Measurements from ENCODE around the gene SERGEF. TPM values are rescaled to one million over a fixed set of nuclear protein-coding genes. Genes with fewer than 3 reads are reported as not detected.

SERGEF gene
- total and polyA plus RNA-seq, 10 of the 15 experiments (the other 5 are each of a cell fraction or from before 2014, with no cell fraction given) = 14.6 to 27.8 (median 22.4) TPM

GRCh38 chr11:18056561-18057181, 43.8 kb upstream of the SERGEF start (continued):
- no peak for TF ChIP-seq ASH2L (IDR thresholded peaks at IDR 0.05; ENCODE audit: borderline replicate concordance, low read depth)
- no peak for TF ChIP-seq BMI1 (IDR thresholded peaks at IDR 0.05; ENCODE audit: borderline replicate concordance)
- no peak for TF ChIP-seq MAX (IDR thresholded peaks at IDR 0.05; ENCODE audit: low read depth, low read length)
- peak; percentile 57; the same call in 1 of the 2 replicates for TF ChIP-seq RUNX3 (IDR thresholded peaks at IDR 0.05; ENCODE audit: low read length)
- TF ChIP-seq WRNIP1 (IDR thresholded peaks at IDR 0.05; ENCODE audit: borderline replicate concordance, low read depth, low read length) = no peak
- no peak for TF ChIP-seq ZZZ3 (IDR thresholded peaks at IDR 0.05; ENCODE audit: control insufficient read depth, insufficient read length, low read depth)
- TF ChIP-seq, protein P1, sequence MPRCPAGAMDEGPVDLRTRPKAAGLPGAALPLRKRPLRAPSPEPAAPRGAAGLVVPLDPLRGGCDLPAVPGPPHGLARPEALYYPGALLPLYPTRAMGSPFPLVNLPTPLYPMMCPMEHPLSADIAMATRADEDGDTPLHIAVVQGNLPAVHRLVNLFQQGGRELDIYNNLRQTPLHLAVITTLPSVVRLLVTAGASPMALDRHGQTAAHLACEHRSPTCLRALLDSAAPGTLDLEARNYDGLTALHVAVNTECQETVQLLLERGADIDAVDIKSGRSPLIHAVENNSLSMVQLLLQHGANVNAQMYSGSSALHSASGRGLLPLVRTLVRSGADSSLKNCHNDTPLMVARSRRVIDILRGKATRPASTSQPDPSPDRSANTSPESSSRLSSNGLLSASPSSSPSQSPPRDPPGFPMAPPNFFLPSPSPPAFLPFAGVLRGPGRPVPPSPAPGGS (IDR thresholded peaks at IDR 0.05; ENCODE audit: borderline replicate concordance, insufficient read depth, low read depth, low read length, poor library complexity, severe bottlenecking) = no peak
- no peak for TF ChIP-seq SRF (IDR thresholded peaks at IDR 0.05; ENCODE audit: low read depth in 2 of 2, low read length in 2 of 2)
- TF ChIP-seq SREBF1 (IDR thresholded peaks at IDR 0.05; ENCODE audit: low read length) = no peak
- TF ChIP-seq YY1 (IDR thresholded peaks at IDR 0.05; ENCODE audit: low read depth, low read length) = peak; percentile 52; the same call in 1 of the 2 replicates
- TF ChIP-seq ATF7 (IDR thresholded peaks at IDR 0.05; ENCODE audit: low read depth) = no peak
- no peak for TF ChIP-seq SUPT20H (IDR thresholded peaks at IDR 0.05; ENCODE audit: borderline replicate concordance, control insufficient read depth, low read depth, low read length)
- TF ChIP-seq, protein P2, sequence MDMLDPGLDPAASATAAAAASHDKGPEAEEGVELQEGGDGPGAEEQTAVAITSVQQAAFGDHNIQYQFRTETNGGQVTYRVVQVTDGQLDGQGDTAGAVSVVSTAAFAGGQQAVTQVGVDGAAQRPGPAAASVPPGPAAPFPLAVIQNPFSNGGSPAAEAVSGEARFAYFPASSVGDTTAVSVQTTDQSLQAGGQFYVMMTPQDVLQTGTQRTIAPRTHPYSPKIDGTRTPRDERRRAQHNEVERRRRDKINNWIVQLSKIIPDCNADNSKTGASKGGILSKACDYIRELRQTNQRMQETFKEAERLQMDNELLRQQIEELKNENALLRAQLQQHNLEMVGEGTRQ (IDR thresholded peaks at IDR 0.05; ENCODE audit: borderline replicate concordance, low read depth, low read length) = no peak
- TF ChIP-seq IKZF2 (IDR thresholded peaks at IDR 0.05) = peak in 1 of 2 experiments; percentile 36; a peak in 1 of 4 replicates
